NOMO-1 (cell line): ENCODE measurements around the gene PPP1R12C.
A peak's percentile ranks its signal among the peaks of the same experiment; 100 is the strongest.
"Not testable (repeated sequence)": the region's sequence is repeated elsewhere in the genome, so short reads cannot be mapped to it uniquely, and the experiment has no call there.

Experiments
- DNase-seq, 2 experiments: peaks; one replicate each; lab custom pipeline; 2025; ENCODE audit not compliant: unreplicated experiment in 2 of 2; lab: John Stamatoyannopoulos, UW

PPP1R12C gene

GRCh38 chr19:55116859-55117662 lies at the start of gene PPP1R12C:
Gene PPP1R12C, minus strand, starts transcription at chr19:55117637. Its CDS starts 94 bp downstream, at chr19:55117543.
- DNase-seq: no peak

GRCh38 chr19:55166530-55167268 lies 49.3 kb upstream of the PPP1R12C start, which contains the start of gene DNAAF3:
Gene DNAAF3, minus strand, starts transcription at chr19:55166613. Its CDS starts 200 bp downstream, at chr19:55166413.
- DNase-seq: peak; percentile 96 to 98

GRCh38 chr19:55165952-55166529 lies 48.6 kb upstream of the PPP1R12C start:
- peak; percentile 83 to 86 for DNase-seq

GRCh38 chr19:55161571-55162322 lies 44.3 kb upstream of the PPP1R12C start:
- DNase-seq: no peak

- no peak for DNase-seq
These were observed 43.5 kb upstream of the PPP1R12C start for GRCh38 chr19:55160986-55161365.

GRCh38 chr19:55160128-55160985 lies 42.9 kb upstream of the PPP1R12C start:
- DNase-seq: peak; percentile 90 to 94

GRCh38 chr19:55158848-55159749 lies 41.7 kb upstream of the PPP1R12C start:
- no peak for DNase-seq

- no peak for DNase-seq
These were observed 41.0 kb upstream of the PPP1R12C start for GRCh38 chr19:55158423-55158822.

- no peak for DNase-seq
These were observed 39.8 kb upstream of the PPP1R12C start, which contains the start of gene TNNI3 for GRCh38 chr19:55157064-55157908. Gene TNNI3, minus strand, starts transcription at chr19:55157732. Its CDS starts 143 bp downstream, at chr19:55157589.

- DNase-seq: peak in 1 of 2 experiments; percentile 39
These were observed 39.0 kb upstream of the PPP1R12C start for GRCh38 chr19:55156202-55157063.

GRCh38 chr19:55155784-55156183 lies 38.3 kb upstream of the PPP1R12C start:
- DNase-seq: not testable (repeated sequence)

- DNase-seq: no peak
These were observed 36.3 kb upstream of the PPP1R12C start for GRCh38 chr19:55153652-55154264.

GRCh38 chr19:55152017-55152416 lies 34.6 kb upstream of the PPP1R12C start:
- no peak for DNase-seq

- DNase-seq: no peak
These were observed 31.9 kb upstream of the PPP1R12C start, which contains the start of gene TNNT1 for GRCh38 chr19:55149078-55150003. Gene TNNT1, minus strand, starts transcription at chr19:55149206. Its CDS starts 2,049 bp downstream, at chr19:55147157.

- DNase-seq: no peak
These were observed 30.3 kb upstream of the PPP1R12C start for GRCh38 chr19:55147545-55148251.
